ENCODE measurements around the gene FLRT3. TPM values are rescaled to one million over a fixed set of nuclear protein-coding genes. Genes with fewer than 3 reads are reported as not detected.

The FLRT3 gene
- polyA plus RNA-seq, 1 experiment: 0.64 TPM

GRCh38 chr20:14355791-14356190 is 18.4 kb upstream of the FLRT3 start:
- ChIA-PET CTCF (interaction anchor here (1.6 kb wide), 1 partner anchor 18 kb away, joined by 6 read pairs; the partner anchor contains the start of gene FLRT3), POLR2A (no interaction called here)
- Histone ChIP-seq H3K27me3 (ENCODE audit: control insufficient read depth, insufficient read depth, low read length) (no peaks in the 10 kb centered on the region), H3K36me3 (ENCODE audit: control insufficient read depth, insufficient read depth, low read length) (no peaks in the 10 kb centered on the region), H3K4me3 (ENCODE audit: low read depth, low read length) (no peak overlapping the region)
- no peak for DNase-seq (ENCODE audit: low read depth)
- TF ChIP-seq, protein P1, sequence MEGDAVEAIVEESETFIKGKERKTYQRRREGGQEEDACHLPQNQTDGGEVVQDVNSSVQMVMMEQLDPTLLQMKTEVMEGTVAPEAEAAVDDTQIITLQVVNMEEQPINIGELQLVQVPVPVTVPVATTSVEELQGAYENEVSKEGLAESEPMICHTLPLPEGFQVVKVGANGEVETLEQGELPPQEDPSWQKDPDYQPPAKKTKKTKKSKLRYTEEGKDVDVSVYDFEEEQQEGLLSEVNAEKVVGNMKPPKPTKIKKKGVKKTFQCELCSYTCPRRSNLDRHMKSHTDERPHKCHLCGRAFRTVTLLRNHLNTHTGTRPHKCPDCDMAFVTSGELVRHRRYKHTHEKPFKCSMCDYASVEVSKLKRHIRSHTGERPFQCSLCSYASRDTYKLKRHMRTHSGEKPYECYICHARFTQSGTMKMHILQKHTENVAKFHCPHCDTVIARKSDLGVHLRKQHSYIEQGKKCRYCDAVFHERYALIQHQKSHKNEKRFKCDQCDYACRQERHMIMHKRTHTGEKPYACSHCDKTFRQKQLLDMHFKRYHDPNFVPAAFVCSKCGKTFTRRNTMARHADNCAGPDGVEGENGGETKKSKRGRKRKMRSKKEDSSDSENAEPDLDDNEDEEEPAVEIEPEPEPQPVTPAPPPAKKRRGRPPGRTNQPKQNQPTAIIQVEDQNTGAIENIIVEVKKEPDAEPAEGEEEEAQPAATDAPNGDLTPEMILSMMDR (IDR thresholded peaks at IDR 0.05; ENCODE audit: insufficient read depth, low read depth, low read length): no peak

DNA sequence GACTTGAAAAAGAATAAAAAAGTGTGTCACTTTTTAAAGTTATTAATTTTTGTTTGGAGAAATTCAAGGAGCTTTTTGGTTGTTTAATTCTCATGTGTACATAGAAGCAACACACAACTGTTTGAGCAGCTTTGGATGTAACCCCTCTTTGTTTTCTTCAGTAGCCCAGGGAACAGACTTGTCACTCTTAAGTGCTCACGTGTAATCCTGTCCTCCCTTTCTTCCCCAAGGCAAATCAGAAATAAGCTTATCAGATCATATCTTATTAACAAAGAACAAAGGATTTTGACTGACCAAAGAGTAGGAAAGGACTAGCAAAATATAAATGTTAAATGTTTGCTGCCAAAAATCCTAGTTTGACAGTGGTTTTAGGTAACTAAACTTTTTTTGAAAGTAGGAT is 7.3 kb upstream of the FLRT3 start:
- no peak for DNase-seq (ENCODE audit: low read depth)
- TF ChIP-seq, protein P1 (IDR thresholded peaks at IDR 0.05; ENCODE audit: insufficient read depth, low read depth, low read length): no peak
- Histone ChIP-seq H3K4me3 (ENCODE audit: low read depth, low read length) (no peak overlapping the region), H3K36me3 (ENCODE audit: control insufficient read depth, insufficient read depth, low read length) (no peaks in the 10 kb centered on the region), H3K27me3 (ENCODE audit: control insufficient read depth, insufficient read depth, low read length) (no peaks in the 10 kb centered on the region)
- ChIA-PET POLR2A (interaction anchor here (0.7 kb wide), 1 partner anchor 439 kb away, joined by 3 read pairs; no protein-coding TSS in a partner anchor), CTCF (interaction anchor here (0.7 kb wide), 1 partner anchor 155 kb away, joined by 3 read pairs; no protein-coding TSS in a partner anchor)

DNA sequence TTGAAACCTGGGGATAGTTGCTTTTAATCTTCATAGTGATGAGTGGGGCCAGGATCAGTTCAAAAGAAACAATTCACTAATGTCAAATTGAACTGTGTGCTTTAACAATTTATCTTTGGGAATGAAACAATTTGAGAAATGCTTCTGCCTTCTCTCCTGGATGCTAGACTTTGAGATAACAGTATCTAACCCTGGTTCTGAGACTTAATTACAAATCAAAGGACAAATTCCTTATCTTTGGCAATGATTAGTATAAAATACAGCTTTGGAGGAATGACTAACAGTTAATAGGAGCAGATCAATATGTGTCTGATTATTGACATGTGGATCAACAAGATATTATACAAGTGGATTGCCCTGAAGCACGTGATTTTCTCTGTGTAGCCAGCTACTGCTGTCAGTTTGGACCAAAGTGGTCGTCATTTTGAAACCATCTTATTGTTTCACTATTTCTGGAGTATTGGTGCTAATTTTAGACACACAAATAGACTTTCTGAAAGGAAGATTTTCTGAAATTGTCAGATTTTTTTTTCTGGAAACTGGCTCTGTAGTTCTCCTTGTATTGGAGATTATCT is 6.2 kb upstream of the FLRT3 start:
- Histone ChIP-seq H3K36me3 (ENCODE audit: control insufficient read depth, insufficient read depth, low read length) (no peaks in the 10 kb centered on the region), H3K4me3 (ENCODE audit: low read depth, low read length) (no peak overlapping the region), H3K27me3 (ENCODE audit: control insufficient read depth, insufficient read depth, low read length) (no peaks in the 10 kb centered on the region)
- DNase-seq (ENCODE audit: low read depth): no peak
- ChIA-PET CTCF (interaction anchor here (0.7 kb wide), 1 partner anchor 11 kb away, joined by 3 read pairs; no protein-coding TSS in a partner anchor), POLR2A (no interaction called here)
- TF ChIP-seq, protein P1 (IDR thresholded peaks at IDR 0.05; ENCODE audit: insufficient read depth, low read depth, low read length): no peak

GRCh38 chr20:14342918-14343317 is 5.5 kb upstream of the FLRT3 start:
- no peaks in the 10 kb centered on the region for H3K36me3 ChIP-seq (ENCODE audit: control insufficient read depth, insufficient read depth, low read length)
- TF ChIP-seq, protein P1 (IDR thresholded peaks at IDR 0.05; ENCODE audit: insufficient read depth, low read depth, low read length): no peak
- POLR2A ChIA-PET: no interaction called here

DNA sequence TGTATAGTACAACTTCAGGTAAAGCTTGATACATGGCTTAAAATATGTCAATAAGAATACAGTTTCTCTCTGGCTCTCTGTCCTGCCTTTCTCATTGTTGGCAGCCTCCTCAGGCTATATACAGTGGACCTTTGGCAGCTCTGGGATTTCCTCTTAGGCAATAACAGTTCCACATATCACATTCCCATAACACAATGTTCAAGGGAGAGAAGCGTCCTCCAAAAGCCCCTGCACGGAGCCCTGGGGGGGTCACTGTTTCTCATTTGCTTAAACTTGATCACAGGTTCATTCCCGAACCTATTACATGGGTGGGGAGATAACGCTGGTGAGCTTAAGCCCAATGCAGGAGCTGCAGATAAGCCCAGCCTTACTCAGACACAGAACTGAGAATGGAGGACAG is 4.4 kb upstream of the FLRT3 start:
- Histone ChIP-seq H3K36me3 (ENCODE audit: control insufficient read depth, insufficient read depth, low read length) (no peaks in the 10 kb centered on the region), H3K27me3 (ENCODE audit: control insufficient read depth, insufficient read depth, low read length) (no peaks in the 10 kb centered on the region), H3K4me3 (ENCODE audit: low read depth, low read length) (no peak overlapping the region)
- TF ChIP-seq, protein P1 (IDR thresholded peaks at IDR 0.05; ENCODE audit: insufficient read depth, low read depth, low read length): no peak
- CTCF ChIA-PET: no interaction called here
- POLR2A ChIA-PET: no interaction called here
- DNase-seq (ENCODE audit: low read depth): no peak

More at GRCh38 chr20:14342918-14343317, 5.5 kb upstream of the FLRT3 start:
- Histone ChIP-seq H3K4me3 (ENCODE audit: low read depth, low read length) (no peak overlapping the region), H3K27me3 (ENCODE audit: control insufficient read depth, insufficient read depth, low read length) (no peaks in the 10 kb centered on the region)
- CTCF ChIA-PET: interaction anchor here (0.7 kb wide), 1 partner anchor 10 kb away, joined by 3 read pairs; no protein-coding TSS in a partner anchor
- DNase-seq (ENCODE audit: low read depth): no peak
